Sigmoid colon (tissue), 7 donors: ENCODE data around the gene TRNP1. TPM values are rescaled to one million over a fixed set of nuclear protein-coding genes. Genes with fewer than 3 reads are reported as not detected.

Experiments
- DNase-seq: peaks from one replicate; pipeline ENCODE4 v3.0.0-alpha.2; 2019
- H3K27ac ChIP-seq, 4 donors: fragments of 200-600 bp; sonication (generic); one replicate each; pipeline ENCODE4 v1.5.1; 2016 to 2019; ENCODE audit warnings: mild to moderate bottlenecking in 1 of 4
- H3K27me3 ChIP-seq, 3 donors: fragments of 200-600 bp; sonication (generic); one replicate each; pipeline ENCODE4 v1.5.1; 2019; ENCODE audit warnings: mild to moderate bottlenecking in 1 of 3
- H3K36me3 ChIP-seq, 4 donors: fragments of 200-600 bp; sonication (generic); one replicate each; pipeline ENCODE4 v1.5.1; 2016 to 2019
- H3K4me1 ChIP-seq, 4 donors: fragments of 200-600 bp; sonication (generic); one replicate each; pipeline ENCODE4 v1.5.1; 2017 to 2019
- H3K4me3 ChIP-seq, 4 donors: fragments of 200-600 bp; sonication (generic); one replicate each; pipeline ENCODE4 v1.5.1; 2017 to 2019; ENCODE audit warnings: mild to moderate bottlenecking in 2 of 4, moderate library complexity in 1 of 4
- H3K9me3 ChIP-seq, 4 donors: fragments of 200-600 bp in 3 of 4; sonication (generic) in 3 of 4; one replicate each; pipeline versions ENCODE4 v1.5.1 to v1.6.1; 2013 to 2019
- EP300 ChIP-seq, 4 donors: sonication (generic); formaldehyde crosslinking; IDR thresholded peaks; one replicate each; pipeline ENCODE4 v1.6.1; 2017; ENCODE audit warnings: antibody characterized with exemption in 4 of 4
- POLR2A ChIP-seq, 2 donors: fragments of 450-650 bp; IDR thresholded peaks; one replicate each; pipeline ENCODE4 v1.6.1; 2016; ENCODE audit warnings: antibody characterized with exemption in 2 of 2, mild to moderate bottlenecking in 2 of 2, moderate library complexity in 2 of 2
- POLR2AphosphoS5 ChIP-seq, 4 donors: sonication (generic); formaldehyde crosslinking; IDR thresholded peaks; one replicate each; pipeline ENCODE4 v1.6.1; 2017; ENCODE audit warnings: antibody characterized with exemption in 4 of 4
- WGBS, 2 donors: extraction: QIAGEN DNeasy Blood & Tissue Kit; methylation state at CpG; one replicate each; pipeline ENCODE4 v1.1.7; 2013; 5-methylcytosine and 5-hydroxymethylcytosine counted together
- intact Hi-C: fragments of 100-400 bp; cut with DNase I; formaldehyde crosslinking; loops from one replicate; pipeline ENCODE4 v1.15.1; 2023
- polyA plus RNA-seq, 3 donors: library from polyadenylated mRNA; stranded (reverse); fragments of 200-250 nt; gene quantifications; one replicate each; pipeline ENCODE4 v1.2.3, GENCODE V29; 2013
- total RNA-seq, 4 donors: library from RNA; depleted of rRNA; stranded (reverse); fragments of >200 nt; gene quantifications; one replicate each; pipeline ENCODE4 v1.1.0, GENCODE V29; 2016
- TF ChIP-seq, protein P1 (sequence below), 4 experiments: fragments of 450-650 bp in 3 of 4; fragments of 200-600 bp in 1 of 4; IDR thresholded peaks; one replicate each; pipeline ENCODE4 v1.5.1; 2016 to 2019; ENCODE audit warnings: antibody characterized with exemption in 4 of 4, mild to moderate bottlenecking in 3 of 4, moderate library complexity in 2 of 4
- donor health status: healthy with polysubstance abuse.
- donor health status: Bipolar disorder and iron deficiency.
- donor health status: healthy.

TRNP1 gene
- total and polyA plus RNA-seq, 7 donors = 3.0 to 29.6 (median 15.5) TPM

DNA sequence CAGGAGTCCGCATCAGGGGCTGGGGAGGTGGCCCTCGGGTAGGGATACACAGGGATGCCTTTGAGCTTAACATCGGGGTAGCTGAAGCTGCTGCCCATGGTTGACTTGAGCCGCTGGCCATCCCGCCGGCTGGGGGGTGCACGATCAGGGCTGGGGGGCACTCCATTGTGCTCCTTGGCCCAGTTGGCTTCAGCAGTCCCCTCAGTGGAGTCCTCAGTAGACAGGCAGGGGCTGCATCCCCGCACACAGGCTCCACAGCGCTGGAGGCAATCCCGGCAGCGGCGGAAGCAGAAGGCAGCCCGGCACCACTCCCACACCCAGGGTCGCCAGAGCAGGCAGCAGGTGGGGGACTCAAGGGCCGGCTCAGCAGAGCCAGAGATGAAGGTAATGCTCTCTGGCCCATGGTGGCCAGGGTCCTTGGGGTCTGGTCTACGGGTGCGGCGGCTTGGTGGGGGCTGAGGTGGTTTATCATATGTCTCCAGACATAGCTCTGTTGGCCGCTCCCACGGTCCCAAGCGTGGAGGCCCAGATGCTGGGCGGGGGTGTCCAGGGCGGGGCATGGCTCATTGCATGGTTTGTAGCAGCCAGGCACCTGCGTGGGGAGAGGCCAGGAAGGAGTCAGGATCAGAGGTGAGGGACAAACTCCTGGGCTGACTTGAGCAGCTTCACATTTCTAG, 41.5 kb upstream of the TRNP1 start:
- peaks cover 0 to 10% (median 0%) of the 10 kb centered on the region in 3 donors for H3K27me3 ChIP-seq
- H3K27ac ChIP-seq = no peak overlapping the region
- WGBS, 2 donors = 78 to 89% methylated on average over 24 of the region's 24 CpGs
- no peaks in the 10 kb centered on the region for H3K4me1 ChIP-seq
- DNase-seq = no peak
- H3K9me3 ChIP-seq = no peaks in the 10 kb centered on the region
- no peak overlapping the region for H3K4me3 ChIP-seq
- intact Hi-C loops = no loop called here
- peaks cover 0 to 5% (median 2%) of the 10 kb centered on the region in 4 donors for H3K36me3 ChIP-seq
- TF ChIP-seq EP300 (IDR thresholded peaks at IDR 0.05) (no peak), POLR2AphosphoS5 (IDR thresholded peaks at IDR 0.05) (no peak), POLR2A (IDR thresholded peaks at IDR 0.05) (no peak)
- TF ChIP-seq, protein P1, sequence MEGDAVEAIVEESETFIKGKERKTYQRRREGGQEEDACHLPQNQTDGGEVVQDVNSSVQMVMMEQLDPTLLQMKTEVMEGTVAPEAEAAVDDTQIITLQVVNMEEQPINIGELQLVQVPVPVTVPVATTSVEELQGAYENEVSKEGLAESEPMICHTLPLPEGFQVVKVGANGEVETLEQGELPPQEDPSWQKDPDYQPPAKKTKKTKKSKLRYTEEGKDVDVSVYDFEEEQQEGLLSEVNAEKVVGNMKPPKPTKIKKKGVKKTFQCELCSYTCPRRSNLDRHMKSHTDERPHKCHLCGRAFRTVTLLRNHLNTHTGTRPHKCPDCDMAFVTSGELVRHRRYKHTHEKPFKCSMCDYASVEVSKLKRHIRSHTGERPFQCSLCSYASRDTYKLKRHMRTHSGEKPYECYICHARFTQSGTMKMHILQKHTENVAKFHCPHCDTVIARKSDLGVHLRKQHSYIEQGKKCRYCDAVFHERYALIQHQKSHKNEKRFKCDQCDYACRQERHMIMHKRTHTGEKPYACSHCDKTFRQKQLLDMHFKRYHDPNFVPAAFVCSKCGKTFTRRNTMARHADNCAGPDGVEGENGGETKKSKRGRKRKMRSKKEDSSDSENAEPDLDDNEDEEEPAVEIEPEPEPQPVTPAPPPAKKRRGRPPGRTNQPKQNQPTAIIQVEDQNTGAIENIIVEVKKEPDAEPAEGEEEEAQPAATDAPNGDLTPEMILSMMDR (IDR thresholded peaks at IDR 0.05) = no peak

DNA sequence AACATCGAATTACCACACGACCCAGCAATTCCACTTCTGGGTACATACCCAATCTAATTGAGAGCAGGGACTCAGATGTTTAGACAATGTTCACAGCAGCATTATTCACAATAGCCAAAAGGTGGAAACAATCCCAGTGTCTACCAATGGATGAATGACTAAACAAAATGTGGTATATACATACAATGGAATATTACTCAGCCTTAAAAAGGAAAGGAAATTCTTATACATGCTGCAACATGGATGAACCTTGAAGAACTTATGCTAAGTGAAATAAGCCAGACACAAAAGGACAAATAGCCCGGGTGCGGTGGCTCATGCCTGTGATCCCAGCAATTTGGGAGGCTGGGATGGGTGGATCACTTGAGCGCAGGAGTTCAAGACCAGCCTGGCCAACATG, 40.1 kb upstream of the TRNP1 start:
- WGBS, 2 donors = 96 to 98% methylated on average over 5 of the region's 5 CpGs
- no peak for TF ChIP-seq POLR2A (IDR thresholded peaks at IDR 0.05)
- TF ChIP-seq EP300 (IDR thresholded peaks at IDR 0.05) = no peak
- TF ChIP-seq, protein P1 (IDR thresholded peaks at IDR 0.05) = no peak
- no peak for TF ChIP-seq POLR2AphosphoS5 (IDR thresholded peaks at IDR 0.05)
- Histone ChIP-seq H3K9me3 (no peaks in the 10 kb centered on the region), H3K27ac (no peak overlapping the region), H3K27me3 (peaks cover 0 to 24% (median 14%) of the 10 kb centered on the region in 3 donors), H3K4me3 (no peak overlapping the region), H3K36me3 (no peaks in the 10 kb centered on the region), H3K4me1 (no peaks in the 10 kb centered on the region)
- intact Hi-C loops = no loop called here
- no peak for DNase-seq

DNA sequence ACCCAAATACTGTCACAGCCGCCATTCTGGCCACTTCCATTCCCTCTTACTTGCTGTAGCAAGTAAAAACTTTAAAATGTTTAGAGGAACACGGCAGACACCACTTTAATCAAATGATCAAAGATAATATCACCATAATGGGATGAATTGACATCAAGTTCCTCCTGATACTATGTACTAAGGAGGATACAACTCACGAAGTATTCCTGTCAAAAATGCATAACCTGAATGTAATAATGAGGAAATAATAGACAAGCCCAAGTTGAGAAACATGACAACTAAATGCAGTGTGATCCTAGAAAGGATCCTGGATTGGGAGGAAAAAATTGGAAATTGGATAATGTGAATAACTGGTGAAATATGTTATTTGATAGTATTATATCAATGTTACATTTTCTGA, 37.2 kb upstream of the TRNP1 start:
- H3K36me3 ChIP-seq = no peaks in the 10 kb centered on the region
- peaks cover 15 to 53% (median 37%) of the 10 kb centered on the region in 3 donors for H3K27me3 ChIP-seq
- no peak overlapping the region for H3K4me3 ChIP-seq
- no peak for DNase-seq
- 90 to 92% methylated on average over 3 of the region's 3 CpGs for WGBS, 2 donors
- H3K4me1 ChIP-seq = peaks cover 0 to 13% (median 11%) of the 10 kb centered on the region in 4 donors
- H3K9me3 ChIP-seq = no peaks in the 10 kb centered on the region
- TF ChIP-seq, protein P1 (IDR thresholded peaks at IDR 0.05) = no peak
- TF ChIP-seq EP300 (IDR thresholded peaks at IDR 0.05) = no peak
- no peak for TF ChIP-seq POLR2AphosphoS5 (IDR thresholded peaks at IDR 0.05)
- TF ChIP-seq POLR2A (IDR thresholded peaks at IDR 0.05) = no peak
- intact Hi-C loops = no loop called here
- H3K27ac ChIP-seq = no peak overlapping the region

DNA sequence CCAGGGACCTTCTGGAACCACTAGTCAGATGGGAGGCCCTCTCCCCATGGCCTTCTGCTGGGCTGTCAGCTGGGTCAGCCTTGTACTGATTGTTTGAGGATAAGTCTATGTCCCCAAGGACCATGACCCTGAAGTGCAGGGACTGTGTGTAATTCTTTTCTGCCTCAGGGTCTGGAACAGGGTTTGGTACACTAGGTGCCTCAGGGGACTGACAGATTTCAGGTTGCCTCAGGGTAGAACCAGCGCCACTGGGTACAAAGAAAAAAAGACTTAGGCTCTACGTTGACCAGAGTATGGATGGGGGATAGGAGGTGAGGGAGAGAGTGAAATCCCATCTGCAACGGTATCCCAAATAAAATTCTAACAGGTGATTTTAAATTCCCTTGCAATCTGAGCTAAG, 36.2 kb upstream of the TRNP1 start:
- H3K27ac ChIP-seq = no peak overlapping the region
- H3K36me3 ChIP-seq = no peaks in the 10 kb centered on the region
- intact Hi-C loops = no loop called here
- TF ChIP-seq POLR2AphosphoS5 (IDR thresholded peaks at IDR 0.05) (no peak), EP300 (IDR thresholded peaks at IDR 0.05) (no peak), POLR2A (IDR thresholded peaks at IDR 0.05) (no peak)
- TF ChIP-seq, protein P1 (IDR thresholded peaks at IDR 0.05) = no peak
- 92 to 94% methylated on average over 3 of the region's 3 CpGs for WGBS, 2 donors
- no peak for DNase-seq
- H3K27me3 ChIP-seq = peaks cover 15 to 62% (median 37%) of the 10 kb centered on the region in 3 donors
- H3K9me3 ChIP-seq = no peaks in the 10 kb centered on the region
- peaks cover 0 to 13% (median 11%) of the 10 kb centered on the region in 4 donors for H3K4me1 ChIP-seq
- H3K4me3 ChIP-seq = no peak overlapping the region
